ENCODE measurements around the gene KANSL1.
"Not testable (repeated sequence)": the region's sequence is repeated elsewhere in the genome, so short reads cannot be mapped to it uniquely, and the experiment has no call there.

Gene KANSL1

GRCh38 chr17:46106966-46107644 is 86.1 kb downstream of the KANSL1 start:
- DNase-seq = no peak

- DNase-seq = not testable (repeated sequence)
These were observed 90.4 kb downstream of the KANSL1 start for GRCh38 chr17:46102806-46103205.

GRCh38 chr17:46101785-46102617 is 91.2 kb downstream of the KANSL1 start:
- DNase-seq = not testable (repeated sequence)

GRCh38 chr17:46100590-46100989 is 92.6 kb downstream of the KANSL1 start:
- no peak for DNase-seq

- no peak for DNase-seq
These were observed 93.4 kb downstream of the KANSL1 start for GRCh38 chr17:46099865-46100264.

GRCh38 chr17:46097497-46097896 is 95.7 kb downstream of the KANSL1 start:
- no peak for DNase-seq

- DNase-seq = no peak
These were observed 100.2 kb downstream of the KANSL1 start for GRCh38 chr17:46092991-46093390.

- DNase-seq = no peak
These were observed 102.4 kb downstream of the KANSL1 start for GRCh38 chr17:46090871-46091270.

- no peak for DNase-seq
These were observed 103.8 kb downstream of the KANSL1 start for GRCh38 chr17:46089389-46089965.

GRCh38 chr17:46088595-46088994 is 104.6 kb downstream of the KANSL1 start:
- no peak for DNase-seq

- DNase-seq = not testable (repeated sequence)
These were observed 105.4 kb downstream of the KANSL1 start for GRCh38 chr17:46087871-46088270.

GRCh38 chr17:46086821-46087220 is 106.4 kb downstream of the KANSL1 start:
- no peak for DNase-seq

- DNase-seq = no peak
These were observed 107.7 kb downstream of the KANSL1 start for GRCh38 chr17:46085522-46085921.

- DNase-seq = no peak
These were observed 111.0 kb downstream of the KANSL1 start for GRCh38 chr17:46082257-46082656.

- no peak for DNase-seq
These were observed 112.3 kb downstream of the KANSL1 start for GRCh38 chr17:46081018-46081320.

GRCh38 chr17:46080118-46081017 is 112.9 kb downstream of the KANSL1 start:
- DNase-seq = no peak

- DNase-seq = no peak
These were observed 114.6 kb downstream of the KANSL1 start for GRCh38 chr17:46078675-46079074.

- DNase-seq = no peak
These were observed 118.7 kb downstream of the KANSL1 start for GRCh38 chr17:46074540-46074939.

- DNase-seq = no peak
These were observed 120.2 kb downstream of the KANSL1 start for GRCh38 chr17:46072998-46073397.

- DNase-seq = no peak
These were observed 121.4 kb downstream of the KANSL1 start for GRCh38 chr17:46071796-46072195.

- no peak for DNase-seq
These were observed 128.8 kb downstream of the KANSL1 start for GRCh38 chr17:46064460-46064859.

GRCh38 chr17:46063241-46063640 is 130.0 kb downstream of the KANSL1 start:
- DNase-seq = no peak

- no peak for DNase-seq
These were observed 131.8 kb downstream of the KANSL1 start for GRCh38 chr17:46061435-46061834.

Data from stimulated activated CD8-positive, alpha-beta memory T cell treated with anti-CD3 and anti-CD28 coated beads, Interleukin-4, amount 100 ng/mL, for 48 hours (primary cell).